HG02943 (cell line): Measurements from ENCODE around the gene TRIP13.
"Not testable (repeated sequence)": the region's sequence is repeated elsewhere in the genome, so short reads cannot be mapped to it uniquely, and the experiment has no call there.

Source experiments
- ATAC-seq: cut with Tn5 transposase; IDR thresholded peaks from one replicate; pipeline ENCODE4 v1.9.1; 2021; ENCODE audit warnings: mild to moderate bottlenecking, low read depth, moderate library complexity; ENCODE audit not compliant: unreplicated experiment

Gene TRIP13

GRCh38 chr5:871596-872298 lies 20.9 kb upstream of the TRIP13 start:
- no peak for ATAC-seq

- no peak for ATAC-seq
Observed at GRCh38 chr5:872301-872700, 20.4 kb upstream of the TRIP13 start.

- ATAC-seq: no peak
Observed at GRCh38 chr5:873328-873727, 19.4 kb upstream of the TRIP13 start.

GRCh38 chr5:875931-876330 lies 16.8 kb upstream of the TRIP13 start:
- ATAC-seq: no peak

- ATAC-seq: no peak
Observed at GRCh38 chr5:876398-877365, 16.0 kb upstream of the TRIP13 start.

GRCh38 chr5:878125-878524 lies 14.6 kb upstream of the TRIP13 start:
- no peak for ATAC-seq

- ATAC-seq: not testable (repeated sequence)
Observed at GRCh38 chr5:878677-879076, 14.0 kb upstream of the TRIP13 start.

- no peak for ATAC-seq
Observed at GRCh38 chr5:880816-881550, 11.7 kb upstream of the TRIP13 start.

- ATAC-seq: no peak
Observed at GRCh38 chr5:881551-881935, 11.1 kb upstream of the TRIP13 start.

- ATAC-seq: no peak
Observed at GRCh38 chr5:882253-883183, 10.2 kb upstream of the TRIP13 start.

- ATAC-seq: no peak
Observed at GRCh38 chr5:883475-884181, 9.1 kb upstream of the TRIP13 start.

- ATAC-seq: no peak
Observed at GRCh38 chr5:884345-885126, 8.1 kb upstream of the TRIP13 start.

- ATAC-seq: no peak
Observed at GRCh38 chr5:885127-885442, 7.6 kb upstream of the TRIP13 start.

GRCh38 chr5:885529-885928 lies 7.2 kb upstream of the TRIP13 start:
- no peak for ATAC-seq

- no peak for ATAC-seq
Observed at GRCh38 chr5:886036-886435, 6.6 kb upstream of the TRIP13 start.

- ATAC-seq: no peak
Observed at GRCh38 chr5:886716-887325, 5.9 kb upstream of the TRIP13 start.

- ATAC-seq: no peak
Observed at GRCh38 chr5:887947-888637, 4.6 kb upstream of the TRIP13 start.

- ATAC-seq: no peak
Observed at GRCh38 chr5:888638-889035, 4.0 kb upstream of the TRIP13 start.
